ENCODE results near the gene KLHL29.

DNA sequence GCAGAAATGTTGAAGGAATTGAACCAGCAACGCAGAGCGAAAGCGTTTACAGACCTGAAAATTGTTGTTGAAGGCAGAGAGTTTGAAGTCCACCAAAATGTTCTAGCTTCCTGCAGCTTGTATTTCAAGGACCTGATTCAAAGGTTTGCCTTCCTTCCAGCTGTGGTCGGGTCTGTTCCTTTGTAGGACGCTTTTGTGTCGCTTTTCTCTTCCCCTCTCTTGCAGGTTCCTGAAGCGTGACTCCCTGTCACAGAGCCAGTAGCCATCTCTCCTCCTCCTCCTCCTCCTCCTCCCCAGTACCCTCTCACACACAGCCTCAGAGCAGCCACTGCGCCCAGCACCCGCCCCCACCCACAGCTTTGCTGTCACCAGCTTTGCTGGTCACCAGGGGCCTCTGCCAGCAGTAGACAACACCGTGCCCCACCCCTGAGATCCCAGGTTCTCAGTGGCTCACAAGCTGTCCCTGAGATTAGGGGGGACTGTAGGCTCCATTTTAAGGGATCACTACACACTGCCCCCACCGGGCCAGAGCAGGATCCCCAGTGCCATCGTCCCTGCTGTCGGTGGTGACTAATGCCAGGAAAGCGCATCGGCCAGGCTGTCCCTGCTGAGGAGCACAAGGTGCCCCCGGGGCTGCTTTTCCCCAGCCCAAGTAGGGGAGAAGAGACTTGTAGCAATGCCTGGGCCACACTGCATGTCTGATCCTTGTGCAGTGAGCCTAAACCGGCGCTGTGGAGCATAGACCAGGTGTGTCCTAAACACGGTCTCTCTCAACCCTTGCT is 299.6 kb downstream of the KLHL29 start:
- TF ChIP-seq, protein P1, sequence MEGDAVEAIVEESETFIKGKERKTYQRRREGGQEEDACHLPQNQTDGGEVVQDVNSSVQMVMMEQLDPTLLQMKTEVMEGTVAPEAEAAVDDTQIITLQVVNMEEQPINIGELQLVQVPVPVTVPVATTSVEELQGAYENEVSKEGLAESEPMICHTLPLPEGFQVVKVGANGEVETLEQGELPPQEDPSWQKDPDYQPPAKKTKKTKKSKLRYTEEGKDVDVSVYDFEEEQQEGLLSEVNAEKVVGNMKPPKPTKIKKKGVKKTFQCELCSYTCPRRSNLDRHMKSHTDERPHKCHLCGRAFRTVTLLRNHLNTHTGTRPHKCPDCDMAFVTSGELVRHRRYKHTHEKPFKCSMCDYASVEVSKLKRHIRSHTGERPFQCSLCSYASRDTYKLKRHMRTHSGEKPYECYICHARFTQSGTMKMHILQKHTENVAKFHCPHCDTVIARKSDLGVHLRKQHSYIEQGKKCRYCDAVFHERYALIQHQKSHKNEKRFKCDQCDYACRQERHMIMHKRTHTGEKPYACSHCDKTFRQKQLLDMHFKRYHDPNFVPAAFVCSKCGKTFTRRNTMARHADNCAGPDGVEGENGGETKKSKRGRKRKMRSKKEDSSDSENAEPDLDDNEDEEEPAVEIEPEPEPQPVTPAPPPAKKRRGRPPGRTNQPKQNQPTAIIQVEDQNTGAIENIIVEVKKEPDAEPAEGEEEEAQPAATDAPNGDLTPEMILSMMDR (conservative IDR thresholded peaks at IDR 0.05): no peak
- no peak for TF ChIP-seq ZFX (IDR thresholded peaks at IDR 0.05)
